ENCODE data around the gene FLNB. TPM values are rescaled to one million over a fixed set of nuclear protein-coding genes. Genes with fewer than 3 reads are reported as not detected.

Gene FLNB
- total RNA-seq, 1 experiment from 2014 or later: 83.4 TPM

- H3K23ac ChIP-seq (ENCODE audit: insufficient read length, low read depth, low read length): no peak overlapping the region
- peak overlapping the region in 1 of 3 experiments; percentile 3; a peak in 2 of 7 replicates for H3K27ac Mint-ChIP-seq
- H3K18ac ChIP-seq (ENCODE audit: insufficient read length, low read depth, low read length): no peak overlapping the region
- no peaks in the 10 kb centered on the region for H3K23me2 ChIP-seq (ENCODE audit: insufficient read length, low read depth, low read length, poor library complexity, severe bottlenecking)
- H3K4me3 Mint-ChIP-seq: no peak overlapping the region
- peaks cover 15 to 75% (median 71%) of the 10 kb centered on the region in 3 experiments for H3K36me3 Mint-ChIP-seq (ENCODE audit: insufficient read depth in 1 of 3, low read depth in 3 of 3)
- H3K4me1 ChIP-seq (ENCODE audit: insufficient read depth, low read length): no peaks in the 10 kb centered on the region
- H4K91ac ChIP-seq (ENCODE audit: insufficient read length, low read depth, low read length): no peak overlapping the region
- H3K9ac ChIP-seq (ENCODE audit: extremely low read depth, insufficient read length, low read length): no peak overlapping the region
- no peak overlapping the region for H3K14ac ChIP-seq (ENCODE audit: insufficient read depth, low read length)
- no peaks in the 10 kb centered on the region for H3K79me2 ChIP-seq (ENCODE audit: insufficient read depth, low read length)
- no peaks in the 10 kb centered on the region for H3K79me1 ChIP-seq (ENCODE audit: insufficient read depth, low read depth, low read length, poor library complexity, severe bottlenecking)
- no peak overlapping the region for H4K8ac ChIP-seq (replicated peaks; ENCODE audit: insufficient read length, low read depth, low read length)
- H3K4ac ChIP-seq (ENCODE audit: low read depth, low read length): no peak overlapping the region
- H2BK12ac ChIP-seq (ENCODE audit: insufficient read length, low read depth, low read length): no peak overlapping the region
- no peak overlapping the region for H3K4me2 ChIP-seq (ENCODE audit: insufficient read depth, insufficient read length, low read length)
- no peaks in the 10 kb centered on the region for H3K27me3 Mint-ChIP-seq (ENCODE audit: low read depth)
- H3K4me1 Mint-ChIP-seq: no peaks in the 10 kb centered on the region
- TF ChIP-seq, protein P1, sequence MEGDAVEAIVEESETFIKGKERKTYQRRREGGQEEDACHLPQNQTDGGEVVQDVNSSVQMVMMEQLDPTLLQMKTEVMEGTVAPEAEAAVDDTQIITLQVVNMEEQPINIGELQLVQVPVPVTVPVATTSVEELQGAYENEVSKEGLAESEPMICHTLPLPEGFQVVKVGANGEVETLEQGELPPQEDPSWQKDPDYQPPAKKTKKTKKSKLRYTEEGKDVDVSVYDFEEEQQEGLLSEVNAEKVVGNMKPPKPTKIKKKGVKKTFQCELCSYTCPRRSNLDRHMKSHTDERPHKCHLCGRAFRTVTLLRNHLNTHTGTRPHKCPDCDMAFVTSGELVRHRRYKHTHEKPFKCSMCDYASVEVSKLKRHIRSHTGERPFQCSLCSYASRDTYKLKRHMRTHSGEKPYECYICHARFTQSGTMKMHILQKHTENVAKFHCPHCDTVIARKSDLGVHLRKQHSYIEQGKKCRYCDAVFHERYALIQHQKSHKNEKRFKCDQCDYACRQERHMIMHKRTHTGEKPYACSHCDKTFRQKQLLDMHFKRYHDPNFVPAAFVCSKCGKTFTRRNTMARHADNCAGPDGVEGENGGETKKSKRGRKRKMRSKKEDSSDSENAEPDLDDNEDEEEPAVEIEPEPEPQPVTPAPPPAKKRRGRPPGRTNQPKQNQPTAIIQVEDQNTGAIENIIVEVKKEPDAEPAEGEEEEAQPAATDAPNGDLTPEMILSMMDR (conservative IDR thresholded peaks at IDR 0.05): no peak
- H4K20me1 ChIP-seq (ENCODE audit: control insufficient read depth, insufficient read depth, insufficient read length): no peaks in the 10 kb centered on the region
- H3K9me3 ChIP-seq (ENCODE audit: control insufficient read depth, low read depth, low read length): no peaks in the 10 kb centered on the region
- no peak overlapping the region for H2AK5ac ChIP-seq (ENCODE audit: insufficient read length, low read length)
- no peaks in the 10 kb centered on the region for H3K27me3 ChIP-seq (ENCODE audit: insufficient read depth, low read length)
- no peak overlapping the region for H2BK5ac ChIP-seq (ENCODE audit: insufficient read length, low read length)
- no peak overlapping the region for H2AFZ ChIP-seq (ENCODE audit: low read length)
- H4K5ac ChIP-seq (ENCODE audit: insufficient read length, low read depth, low read length): no peak overlapping the region
- no peak overlapping the region for H3K56ac ChIP-seq (ENCODE audit: insufficient read length, low read depth, low read length)
- DNase-seq: no peak
- no peak overlapping the region for H3T11ph ChIP-seq (ENCODE audit: low read length)
- no peak overlapping the region for H3K27ac ChIP-seq (ENCODE audit: insufficient read length, low read depth, low read length)
- H2BK15ac ChIP-seq (ENCODE audit: low read depth, low read length): no peak overlapping the region
- H3K9me3 Mint-ChIP-seq: no peaks in the 10 kb centered on the region
- WGBS (ENCODE audit: extremely low coverage, insufficient read length, low lambda C conversion rate): no CpG with 5 or more reads among the region's 2 CpGs
- no peak overlapping the region for H2BK120ac ChIP-seq (ENCODE audit: low read depth, low read length, poor library complexity, severe bottlenecking)
- H2BK20ac ChIP-seq (ENCODE audit: low read depth, low read length, poor library complexity, severe bottlenecking): no peak overlapping the region
These were observed 91.6 kb downstream of the FLNB start for GRCh38 chr3:58099865-58100264.

Data from H9 (cell line).